ENCODE measurements around the gene HDAC5.
A peak's percentile ranks its signal among the peaks of the same experiment; 100 is the strongest.

HDAC5 gene

DNA sequence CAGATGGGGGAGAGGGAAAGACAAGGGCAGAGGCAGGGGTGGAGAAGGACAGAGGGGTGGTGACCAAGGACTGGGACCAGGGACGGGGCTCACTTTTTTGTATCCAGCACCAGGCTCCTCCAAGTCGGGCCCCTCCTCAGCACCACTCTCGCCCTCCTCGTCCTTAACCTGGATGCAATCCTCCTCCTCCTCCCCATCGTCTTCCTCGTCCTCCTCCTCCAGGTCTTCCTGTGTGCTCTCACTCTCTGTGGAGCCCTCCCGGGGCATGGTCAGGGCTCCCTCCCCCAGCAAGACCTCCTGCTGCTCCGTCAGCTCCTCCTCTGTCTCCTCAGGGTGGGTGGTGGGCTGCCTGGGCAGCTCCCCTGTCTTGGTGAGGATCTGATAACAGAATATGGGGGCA lies 36.1 kb downstream of the HDAC5 start:
- no peak for DNase-seq (ENCODE audit: low spot score)

- no peak for DNase-seq (ENCODE audit: low spot score)
These were observed 36.8 kb downstream of the HDAC5 start for GRCh38 chr17:44086364-44087311.

DNA sequence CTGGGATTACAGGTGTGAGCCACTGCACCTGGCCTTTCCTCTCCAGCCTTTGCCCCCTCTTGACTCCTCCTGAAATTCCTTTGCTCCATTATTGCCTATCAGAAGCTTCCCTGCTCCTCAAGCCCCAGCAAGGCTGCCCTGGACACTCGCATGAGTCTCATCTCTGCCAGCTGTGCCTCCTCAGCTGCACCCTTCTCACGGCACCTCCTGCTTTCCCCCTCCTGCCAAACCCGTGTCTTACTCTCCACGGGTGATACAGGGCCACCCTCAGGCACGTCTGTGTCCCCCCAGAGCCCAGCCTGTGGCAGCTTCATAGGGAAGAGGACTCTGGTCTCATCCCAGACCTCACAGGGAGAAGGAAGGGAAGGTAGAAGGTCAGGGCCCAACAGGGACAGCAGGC lies 37.5 kb downstream of the HDAC5 start:
- no peak for DNase-seq (ENCODE audit: low spot score)

GRCh38 chr17:44084921-44085320 lies 38.5 kb downstream of the HDAC5 start:
- DNase-seq (ENCODE audit: low spot score): no peak

GRCh38 chr17:44084131-44084538 lies 39.3 kb downstream of the HDAC5 start:
- DNase-seq (ENCODE audit: low spot score): no peak

DNA sequence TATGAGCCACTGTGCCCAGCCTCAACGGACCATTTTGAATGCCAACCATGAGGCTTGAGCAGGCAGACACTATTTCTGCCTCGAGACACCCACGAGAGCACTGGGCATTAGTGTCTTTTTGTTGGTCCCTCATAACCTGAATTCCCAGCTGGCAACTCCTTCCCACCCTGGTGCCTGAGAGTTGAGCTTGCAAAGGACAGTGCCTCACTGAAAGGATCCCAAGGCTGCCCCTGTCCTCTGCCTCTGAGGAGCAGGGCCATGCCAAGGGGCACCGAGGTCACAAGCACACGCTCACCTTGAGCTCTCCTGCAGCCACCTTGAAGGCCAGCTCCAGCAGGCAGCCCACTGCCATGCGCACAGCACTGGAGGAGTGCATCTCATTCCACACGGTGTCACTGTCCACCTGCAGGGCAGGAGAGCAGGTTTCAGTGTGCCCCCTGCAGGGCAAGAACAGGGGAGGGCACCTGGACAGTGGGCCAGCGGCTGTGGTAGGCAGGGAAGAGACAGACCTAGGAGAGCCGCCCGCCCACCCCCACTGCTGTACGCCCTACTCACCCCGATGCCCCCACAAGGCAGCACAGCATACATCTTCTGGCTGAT lies 40.1 kb downstream of the HDAC5 start:
- no peak for DNase-seq (ENCODE audit: low spot score)

DNA sequence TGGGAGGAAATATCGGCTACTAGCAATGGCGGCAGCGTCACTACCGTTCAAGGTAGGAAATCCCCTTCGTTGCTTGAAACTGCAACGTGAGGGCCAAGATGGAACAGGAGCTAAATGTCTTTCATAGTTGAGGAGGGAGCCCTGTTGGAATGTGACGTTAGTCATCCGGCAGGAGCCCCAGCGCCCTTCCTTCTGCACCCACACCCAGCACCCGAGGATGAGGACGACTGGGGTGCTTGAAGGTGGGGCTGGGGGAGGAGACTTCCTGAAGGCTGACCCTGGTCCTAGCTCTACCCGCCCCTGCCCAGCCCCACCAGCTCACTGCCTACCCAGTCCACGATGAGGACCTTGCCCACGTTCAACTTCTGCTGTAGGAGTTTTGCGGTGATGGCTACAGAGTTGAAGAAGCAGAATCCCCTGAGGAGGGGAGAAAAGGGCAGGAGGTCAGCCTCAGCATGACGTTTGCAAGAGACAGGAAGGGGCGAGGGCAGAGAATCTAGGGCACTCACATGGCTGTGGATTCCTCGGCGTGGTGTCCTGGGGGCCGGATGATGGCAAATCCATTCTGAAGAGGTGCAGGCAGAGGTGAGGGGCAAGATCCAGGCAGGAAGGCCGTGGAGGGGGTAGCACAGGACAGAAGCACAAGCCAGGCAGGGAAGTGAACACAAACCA lies 41.0 kb downstream of the HDAC5 start:
- no peak for DNase-seq (ENCODE audit: low spot score)

GRCh38 chr17:44081681-44082080 lies 41.8 kb downstream of the HDAC5 start:
- no peak for DNase-seq (ENCODE audit: low spot score)

DNA sequence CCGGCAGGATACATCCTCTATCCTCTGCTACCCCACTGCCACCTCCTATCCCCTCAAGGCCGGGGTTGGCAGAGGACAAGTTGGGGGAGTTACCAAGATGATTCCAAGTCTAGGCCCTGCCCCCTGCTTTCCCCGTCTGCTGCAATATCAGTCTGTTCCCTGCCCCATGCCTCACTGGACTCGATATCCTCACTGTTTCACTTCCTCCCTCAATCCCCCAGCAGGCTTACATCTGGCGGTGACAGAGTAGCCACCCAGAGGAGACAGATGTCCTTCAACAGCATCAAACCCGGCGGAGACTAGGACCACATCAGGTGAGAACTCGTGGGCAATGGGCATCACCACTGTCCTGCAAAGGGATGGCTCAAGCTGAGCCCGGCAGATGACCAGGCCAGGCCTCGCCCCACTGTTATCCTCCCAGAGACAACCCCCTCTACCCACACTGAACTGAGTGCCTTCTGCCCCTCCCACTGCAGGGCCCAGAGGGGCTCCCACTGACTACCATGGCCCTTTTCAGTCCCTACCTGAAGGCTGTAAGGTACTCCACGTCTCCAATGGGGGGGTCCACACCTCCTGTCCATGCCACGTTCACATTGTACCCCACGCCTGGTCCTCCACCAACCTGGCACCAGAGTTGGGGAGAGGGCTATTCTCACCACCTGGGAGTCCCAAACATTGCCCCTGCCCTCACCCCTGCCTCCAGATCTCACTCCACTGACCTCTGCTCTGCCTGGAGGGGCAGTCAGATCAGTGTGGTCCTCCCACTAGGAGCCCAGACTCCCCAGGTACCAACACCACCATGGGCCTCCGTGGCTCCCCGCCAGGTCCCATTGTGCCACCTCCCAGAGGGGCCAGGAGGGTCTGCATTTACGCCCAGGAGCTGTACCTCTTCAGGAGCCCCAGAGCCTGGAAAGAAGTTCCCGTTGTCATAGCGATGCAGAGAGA lies 43.3 kb downstream of the HDAC5 start:
- DNase-seq (ENCODE audit: low spot score): no peak

GRCh38 chr17:44078412-44078811 lies 45.0 kb downstream of the HDAC5 start:
- no peak for DNase-seq (ENCODE audit: low spot score)

- DNase-seq (ENCODE audit: low spot score): no peak
These were observed 45.9 kb downstream of the HDAC5 start for GRCh38 chr17:44077595-44077909.

DNA sequence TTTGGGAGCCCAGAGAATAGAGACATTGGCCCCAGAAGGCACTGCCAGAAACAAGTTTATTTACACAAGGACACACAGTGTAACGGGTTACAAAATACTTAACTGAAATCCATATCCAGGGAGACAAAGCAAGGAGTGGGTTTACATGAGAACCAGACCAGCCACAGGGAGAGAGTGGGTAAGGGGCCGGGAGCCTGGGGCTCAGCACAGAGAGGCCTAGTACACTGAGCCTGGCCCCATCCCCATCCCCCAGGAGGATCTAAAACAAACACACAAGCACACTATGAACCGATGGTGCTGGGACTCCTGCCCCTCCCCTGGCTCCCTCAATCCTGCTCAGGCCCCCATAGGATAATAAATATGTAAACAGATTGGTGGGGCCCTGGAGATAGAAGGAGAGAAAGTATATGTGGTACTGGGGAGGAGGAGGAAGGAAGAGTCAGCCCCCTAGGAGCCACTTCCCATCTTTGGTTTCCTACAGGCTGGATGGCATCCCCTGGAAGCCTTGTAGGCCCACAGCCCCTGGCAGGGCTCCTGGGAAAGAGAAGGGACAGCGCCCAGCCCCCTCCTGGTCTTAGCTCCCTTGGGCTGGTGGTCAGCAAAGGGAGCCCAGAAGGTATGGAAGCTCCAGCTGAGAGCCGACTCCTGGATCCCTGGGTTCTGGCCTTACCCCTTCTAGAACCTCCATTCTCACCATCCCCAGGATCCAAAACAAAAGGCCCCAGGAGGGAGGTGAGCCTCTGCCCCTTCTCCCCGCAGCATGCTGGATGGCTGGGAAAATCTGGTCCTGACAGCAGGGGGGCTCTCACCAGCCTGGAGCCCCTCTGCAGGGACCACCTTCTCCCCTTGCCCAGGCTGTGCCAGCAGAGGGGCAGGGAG lies 46.5 kb downstream of the HDAC5 start:
- DNase-seq (ENCODE audit: low spot score): no peak

- no peak for DNase-seq (ENCODE audit: low spot score)
These were observed 47.7 kb downstream of the HDAC5 start for GRCh38 chr17:44075598-44076293.

DNA sequence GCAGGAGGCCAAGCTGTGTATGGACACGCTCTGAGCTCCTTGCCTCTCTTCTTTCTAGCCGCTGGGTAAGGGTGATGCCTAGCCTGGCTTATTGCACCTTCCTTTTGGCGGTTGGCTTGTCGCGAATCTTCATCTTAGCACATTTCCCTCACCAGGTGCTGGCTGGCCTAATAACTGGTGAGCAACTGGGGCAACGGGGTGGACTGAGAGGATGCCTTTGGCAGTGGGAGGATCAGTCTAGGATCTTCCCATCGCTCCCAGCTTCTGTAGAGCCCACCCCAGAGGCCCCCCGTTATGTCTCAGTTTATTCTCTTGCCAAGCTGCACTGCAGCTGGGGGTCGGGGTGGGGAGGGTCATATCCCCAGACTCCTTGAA lies 48.5 kb downstream of the HDAC5 start:
- DNase-seq (ENCODE audit: low spot score): no peak

DNA sequence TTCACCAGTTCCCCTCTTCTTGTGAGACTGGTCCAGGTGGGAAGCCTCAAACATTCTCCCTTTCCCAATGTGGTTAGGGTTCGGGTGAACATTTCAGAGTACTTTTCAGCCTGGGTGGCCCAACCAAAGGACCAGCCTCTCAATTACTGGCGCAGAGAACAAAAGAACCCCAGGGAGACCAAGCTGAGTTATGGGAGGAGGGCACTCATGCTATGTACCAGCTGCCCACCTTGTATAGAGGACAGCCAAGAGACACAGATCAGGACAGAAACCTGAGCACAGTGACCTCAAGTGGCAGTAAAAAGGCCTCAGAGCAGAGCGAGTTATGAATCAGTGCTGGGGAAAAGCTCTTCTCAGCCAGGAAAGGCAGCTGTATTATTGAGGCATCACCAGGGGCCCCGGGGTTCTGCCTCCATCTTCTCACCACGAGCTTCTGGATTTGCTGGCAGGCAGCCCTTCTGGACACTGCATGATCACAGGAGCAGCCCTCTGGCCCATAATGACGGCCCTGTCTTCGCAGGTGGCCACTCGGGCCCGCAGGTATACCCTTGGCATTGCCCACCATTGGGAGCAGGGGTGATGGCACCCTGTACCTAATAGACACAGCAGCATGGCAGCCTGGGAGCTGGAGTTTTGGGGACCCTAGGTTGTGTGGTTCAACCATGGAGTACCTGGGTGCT lies 49.1 kb downstream of the HDAC5 start:
- DNase-seq (ENCODE audit: low spot score): no peak

GRCh38 chr17:44071772-44072171 lies 51.7 kb downstream of the HDAC5 start:
- no peak for DNase-seq (ENCODE audit: low spot score)

DNA sequence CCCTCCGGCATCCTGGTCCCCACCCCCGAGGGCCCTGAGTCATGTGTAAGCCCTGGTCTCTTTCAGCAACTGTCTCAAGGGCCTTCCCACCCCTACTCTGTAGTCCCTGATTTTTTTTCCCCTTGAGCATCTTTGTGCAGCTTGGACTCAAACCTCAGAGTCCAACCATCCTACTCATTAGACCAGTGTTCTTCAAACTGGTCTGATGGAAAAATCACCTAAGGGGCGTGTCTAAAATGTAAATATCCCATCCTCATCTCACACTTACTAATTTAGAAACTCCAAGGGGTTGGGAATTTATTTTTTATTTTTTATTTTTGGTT lies 52.3 kb downstream of the HDAC5 start:
- DNase-seq (ENCODE audit: low spot score): no peak

DNA sequence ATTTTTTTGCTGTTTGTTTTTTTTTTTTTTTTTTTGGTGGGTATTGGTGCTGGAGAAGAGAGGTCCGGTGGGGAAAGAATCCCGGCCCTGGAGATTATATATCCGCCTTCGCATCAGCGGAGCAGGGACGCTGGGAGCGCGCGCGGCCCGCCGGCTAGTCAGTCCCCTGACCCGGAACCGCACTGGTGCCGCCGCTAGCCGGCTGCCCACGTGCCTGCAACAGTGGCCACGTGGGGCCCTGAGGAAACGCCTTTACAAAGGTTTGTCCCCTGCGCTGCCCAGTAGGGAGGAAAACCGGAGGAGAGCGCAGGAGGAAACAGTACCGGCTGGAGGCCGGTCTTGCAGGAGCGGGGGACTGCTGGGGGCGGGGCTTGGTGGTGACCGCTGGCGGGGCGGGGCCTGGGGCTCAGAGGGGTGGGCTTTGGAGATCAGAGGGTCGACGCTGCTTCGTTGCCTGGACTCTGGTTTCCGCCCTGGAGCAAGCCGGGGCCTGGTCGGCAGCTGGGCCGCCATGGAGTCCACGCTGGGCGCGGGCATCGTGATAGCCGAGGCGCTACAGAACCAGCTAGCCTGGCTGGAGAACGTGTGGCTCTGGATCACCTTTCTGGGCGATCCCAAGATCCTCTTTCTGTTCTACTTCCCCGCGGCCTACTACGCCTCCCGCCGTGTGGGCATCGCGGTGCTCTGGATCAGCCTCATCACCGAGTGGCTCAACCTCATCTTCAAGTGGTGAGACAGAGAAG lies 52.8 kb downstream of the HDAC5 start, which contains the start of gene G6PC3:
G6PC3 (plus strand) TSS at position 281 of the 743 bp plus-strand sequence; CDS start at position 512, 231 bp downstream.
- peak; percentile 96 for DNase-seq (ENCODE audit: low spot score)

DNA sequence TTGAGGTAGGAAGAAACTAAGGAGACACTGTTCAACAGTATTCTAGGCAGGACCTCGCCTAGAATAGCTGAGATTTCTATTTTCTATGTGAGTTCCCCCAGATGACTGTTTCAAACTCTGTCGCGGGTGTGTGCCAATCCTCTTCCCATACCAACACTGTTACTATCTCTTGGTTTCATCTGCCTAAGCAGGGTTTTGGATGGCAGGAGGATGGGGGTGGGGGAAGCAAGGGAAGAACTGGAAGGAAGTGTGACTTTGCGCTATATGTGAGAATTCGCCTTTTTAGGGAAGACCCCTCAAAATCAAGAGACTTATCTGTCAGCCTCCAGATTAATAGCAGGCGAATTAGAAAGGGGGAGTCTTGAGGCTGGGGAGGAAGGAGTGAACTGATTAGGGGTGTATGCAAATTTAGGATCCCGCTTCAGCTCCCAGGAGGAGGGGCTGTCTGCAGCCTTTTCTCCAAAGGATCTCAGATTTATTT lies 53.4 kb downstream of the HDAC5 start:
- DNase-seq (ENCODE audit: low spot score): no peak
